Natural killer cell (primary cell): ENCODE data around the gene COL1A2. TPM values are rescaled to one million over a fixed set of nuclear protein-coding genes. Genes with fewer than 3 reads are reported as not detected.

Experiments
- ATAC-seq, 3 donors: fragments of 150-1000 bp in 2 of 3; fragments of 200-7000 bp in 1 of 3; cut with Tn5 transposase; 1 replicate in 1 of 3; 2 replicates in 2 of 3; pipeline ENCODE4 v1.10.0; 2021; ENCODE audit warnings: mild to moderate bottlenecking in 2 of 3, moderate library complexity in 2 of 3
- DNase-seq, 2 donors: peaks; one replicate each; pipeline versions ENCODE4 v3.0.0 to v3.0.0-alpha.2; 2013 to 2021; ENCODE audit warnings: mixed read lengths in 1 of 2
- H3K27ac ChIP-seq: one replicate; pipeline ENCODE4 v1.5.1; 2013; ENCODE audit warnings: mild to moderate bottlenecking, low read length
- H3K27me3 ChIP-seq: one replicate; pipeline ENCODE4 v1.6.1; 2013; ENCODE audit warnings: low read length; ENCODE audit not compliant: control insufficient read depth, insufficient read depth
- H3K36me3 ChIP-seq: one replicate; pipeline ENCODE4 v1.6.1; 2013; ENCODE audit warnings: low read length; ENCODE audit not compliant: control insufficient read depth, insufficient read depth
- H3K4me1 ChIP-seq: one replicate; pipeline ENCODE4 v1.6.1; 2013; ENCODE audit warnings: low read length; ENCODE audit not compliant: control insufficient read depth, insufficient read depth
- H3K4me3 ChIP-seq: one replicate; pipeline ENCODE4 v1.5.1; 2013; ENCODE audit warnings: low read length
- H3K9me3 ChIP-seq: one replicate; pipeline ENCODE4 v1.6.1; 2013; ENCODE audit warnings: low read length; ENCODE audit not compliant: control insufficient read depth, insufficient read depth
- H3K27ac Mint-ChIP-seq, 2 donors: one replicate each; pipeline ENCODE4 v1.8.0; 2022; ENCODE audit warnings: mild to moderate bottlenecking in 2 of 2, mixed read lengths in 2 of 2, moderate library complexity in 1 of 2
- H3K27me3 Mint-ChIP-seq, 2 donors: one replicate each; pipeline ENCODE4 v1.8.0; 2022; ENCODE audit warnings: low read depth in 2 of 2, mixed read lengths in 2 of 2
- H3K36me3 Mint-ChIP-seq: one replicate; pipeline ENCODE4 v1.8.0; 2022; ENCODE audit warnings: mixed read lengths
- H3K4me1 Mint-ChIP-seq, 2 donors: one replicate each; pipeline ENCODE4 v1.8.0; 2022; ENCODE audit warnings: mixed read lengths in 2 of 2
- H3K4me3 Mint-ChIP-seq: one replicate; pipeline ENCODE4 v1.8.0; 2022; ENCODE audit warnings: mild to moderate bottlenecking, moderate library complexity, mixed read lengths
- H3K9me3 Mint-ChIP-seq, 2 donors: one replicate each; pipeline ENCODE4 v1.8.0; 2022; ENCODE audit warnings: mixed read lengths in 2 of 2
- WGBS: methylation state at CpG from one replicate; pipeline ENCODE4 v1.1.7; 2013; ENCODE audit warnings: missing lambda C conversion rate; ENCODE audit not compliant: insufficient coverage; 5-methylcytosine and 5-hydroxymethylcytosine counted together
- intact Hi-C: fragments of 100-400 bp; cut with micrococcal nuclease; formaldehyde crosslinking; loops from one replicate; pipeline ENCODE4 v1.14.2; 2022
- total RNA-seq, 4 donors: library from RNA; stranded (reverse); fragments of 120-200 nt in 1 of 4; gene quantifications; one replicate each; pipeline versions ENCODE4 v1.2.3 to v1.2.4, GENCODE V29; 2013 to 2022
- TF ChIP-seq, protein P1 (sequence below): fragments of 200-600 bp; IDR thresholded peaks from one replicate; pipeline ENCODE4 v1.8.0; 2022; ENCODE audit warnings: antibody characterized with exemption

Gene COL1A2
- total RNA-seq, 3 donors from 2014 or later (not counting 1 experiment from before 2014, with no cell fraction given), result not detected

DNA sequence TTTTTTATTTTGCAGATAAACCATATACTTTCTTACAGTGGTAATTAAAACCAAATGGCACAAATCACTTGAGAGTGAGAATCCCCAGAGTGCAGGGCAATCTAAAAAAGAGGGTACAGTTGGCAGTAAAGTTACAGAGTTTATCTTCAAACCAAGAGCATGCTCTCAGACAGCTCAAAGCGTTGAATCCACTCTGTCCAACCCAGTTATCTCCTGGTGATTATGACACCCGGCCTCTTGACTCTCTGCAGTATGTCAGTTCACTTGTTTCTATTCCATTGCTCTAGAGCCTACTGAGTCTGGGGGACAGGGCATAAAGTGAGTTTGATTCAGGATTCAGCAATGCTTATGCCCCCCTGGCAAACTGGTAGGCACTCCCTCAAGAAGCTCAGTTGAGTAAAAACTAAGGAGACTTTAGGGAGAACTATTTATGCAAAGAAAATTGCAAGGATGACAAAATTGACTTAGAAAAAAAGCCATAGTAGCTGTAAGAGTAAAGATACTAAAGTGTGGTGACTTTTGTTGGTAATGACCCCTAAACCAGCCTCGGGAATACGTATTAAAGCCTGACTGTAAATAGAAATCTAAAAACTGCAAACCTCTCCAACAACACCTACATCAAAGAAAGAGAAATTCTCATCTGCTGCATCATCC is 55.5 kb downstream of the COL1A2 start:
- intact Hi-C loops, result no loop called here
- H3K9me3 Mint-ChIP-seq, result no peaks in the 10 kb centered on the region

DNA sequence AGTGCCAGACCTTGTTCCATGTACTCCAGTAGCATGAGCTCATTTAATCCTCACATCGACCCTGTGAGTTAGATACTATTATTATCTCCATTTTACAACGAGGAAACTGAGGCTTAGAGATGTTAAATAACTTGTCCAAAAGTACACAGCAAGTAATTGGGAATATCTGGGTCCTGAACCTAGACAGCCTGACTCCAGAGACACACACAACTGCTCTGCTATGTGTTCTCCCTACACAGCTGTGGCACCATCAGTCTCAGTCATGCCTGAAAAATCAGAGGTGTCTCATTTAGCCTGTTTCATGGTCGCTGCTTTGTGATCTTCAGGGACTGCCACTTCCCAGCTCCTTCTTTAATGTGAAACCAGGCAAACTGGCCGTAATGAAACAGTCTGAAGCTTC is 56.5 kb downstream of the COL1A2 start:
- Mint-ChIP-seq H3K9me3 (no peaks in the 10 kb centered on the region), H3K27me3 (peaks cover 0 to 2% of the 10 kb centered on the region in 2 donors), H3K27ac (no peak overlapping the region), H3K36me3 (no peaks in the 10 kb centered on the region), H3K4me3 (no peak overlapping the region), H3K4me1 (no peaks in the 10 kb centered on the region)
- no peak for DNase-seq
- intact Hi-C loops, result no loop called here
- WGBS, result 62% methylated on average over 3 of the region's 4 CpGs
- Histone ChIP-seq H3K36me3 (no peaks in the 10 kb centered on the region), H3K4me1 (no peaks in the 10 kb centered on the region), H3K27ac (no peak overlapping the region), H3K4me3 (no peak overlapping the region), H3K27me3 (peaks cover 2% of the 10 kb centered on the region), H3K9me3 (no peaks in the 10 kb centered on the region)
- no peak for ATAC-seq
- TF ChIP-seq, protein P1, sequence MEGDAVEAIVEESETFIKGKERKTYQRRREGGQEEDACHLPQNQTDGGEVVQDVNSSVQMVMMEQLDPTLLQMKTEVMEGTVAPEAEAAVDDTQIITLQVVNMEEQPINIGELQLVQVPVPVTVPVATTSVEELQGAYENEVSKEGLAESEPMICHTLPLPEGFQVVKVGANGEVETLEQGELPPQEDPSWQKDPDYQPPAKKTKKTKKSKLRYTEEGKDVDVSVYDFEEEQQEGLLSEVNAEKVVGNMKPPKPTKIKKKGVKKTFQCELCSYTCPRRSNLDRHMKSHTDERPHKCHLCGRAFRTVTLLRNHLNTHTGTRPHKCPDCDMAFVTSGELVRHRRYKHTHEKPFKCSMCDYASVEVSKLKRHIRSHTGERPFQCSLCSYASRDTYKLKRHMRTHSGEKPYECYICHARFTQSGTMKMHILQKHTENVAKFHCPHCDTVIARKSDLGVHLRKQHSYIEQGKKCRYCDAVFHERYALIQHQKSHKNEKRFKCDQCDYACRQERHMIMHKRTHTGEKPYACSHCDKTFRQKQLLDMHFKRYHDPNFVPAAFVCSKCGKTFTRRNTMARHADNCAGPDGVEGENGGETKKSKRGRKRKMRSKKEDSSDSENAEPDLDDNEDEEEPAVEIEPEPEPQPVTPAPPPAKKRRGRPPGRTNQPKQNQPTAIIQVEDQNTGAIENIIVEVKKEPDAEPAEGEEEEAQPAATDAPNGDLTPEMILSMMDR, result no peak

More for the DNA sequence above, 55.5 kb downstream of the COL1A2 start:
- Histone ChIP-seq H3K4me3 (no peak overlapping the region), H3K9me3 (no peaks in the 10 kb centered on the region), H3K27ac (no peak overlapping the region), H3K27me3 (peaks cover 2% of the 10 kb centered on the region), H3K4me1 (no peaks in the 10 kb centered on the region), H3K36me3 (no peaks in the 10 kb centered on the region)
- Mint-ChIP-seq H3K27me3 (peaks cover 0 to 6% of the 10 kb centered on the region in 2 donors), H3K4me3 (no peak overlapping the region), H3K36me3 (no peaks in the 10 kb centered on the region), H3K4me1 (no peaks in the 10 kb centered on the region), H3K27ac (no peak overlapping the region)
- ATAC-seq (no peak), DNase-seq (no peak)
- TF ChIP-seq, protein P1, result no peak
- 88% methylated on average over 4 of the region's 4 CpGs for WGBS

DNA sequence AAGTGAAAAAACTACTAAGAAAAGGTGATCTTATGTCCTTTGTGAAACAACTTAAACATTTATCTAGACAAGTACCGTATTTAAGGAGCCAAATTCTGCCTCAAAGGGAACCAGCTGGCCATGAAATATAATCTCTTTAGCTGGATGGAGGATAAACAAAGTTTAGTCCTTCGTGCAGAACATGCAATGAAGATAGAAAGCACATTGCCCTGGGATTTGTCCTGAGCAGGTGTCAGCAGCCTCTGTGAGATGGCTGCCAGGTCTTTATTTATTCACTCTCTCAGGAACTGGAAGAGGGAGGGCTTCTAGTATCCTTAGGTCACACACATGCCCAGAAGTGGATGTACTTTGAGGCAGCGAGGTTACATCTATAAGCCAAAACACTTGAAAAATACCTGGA is 57.5 kb downstream of the COL1A2 start:
- Histone ChIP-seq H3K27ac (no peak overlapping the region), H3K4me1 (no peaks in the 10 kb centered on the region), H3K4me3 (no peak overlapping the region), H3K9me3 (no peaks in the 10 kb centered on the region), H3K36me3 (no peaks in the 10 kb centered on the region), H3K27me3 (no peaks in the 10 kb centered on the region)
- peaks cover 0 to 2% of the 10 kb centered on the region in 2 donors for H3K27me3 Mint-ChIP-seq
- H3K36me3 Mint-ChIP-seq, result no peaks in the 10 kb centered on the region
- no peaks in the 10 kb centered on the region for H3K9me3 Mint-ChIP-seq
- H3K4me3 Mint-ChIP-seq, result no peak overlapping the region
- intact Hi-C loops, result no loop called here
- no peaks in the 10 kb centered on the region for H3K4me1 Mint-ChIP-seq
- TF ChIP-seq, protein P1, result no peak
- no peak overlapping the region for H3K27ac Mint-ChIP-seq
- DNase-seq, result no peak
- no peak for ATAC-seq
- 80% methylated on average over 3 of the region's 3 CpGs for WGBS

DNA sequence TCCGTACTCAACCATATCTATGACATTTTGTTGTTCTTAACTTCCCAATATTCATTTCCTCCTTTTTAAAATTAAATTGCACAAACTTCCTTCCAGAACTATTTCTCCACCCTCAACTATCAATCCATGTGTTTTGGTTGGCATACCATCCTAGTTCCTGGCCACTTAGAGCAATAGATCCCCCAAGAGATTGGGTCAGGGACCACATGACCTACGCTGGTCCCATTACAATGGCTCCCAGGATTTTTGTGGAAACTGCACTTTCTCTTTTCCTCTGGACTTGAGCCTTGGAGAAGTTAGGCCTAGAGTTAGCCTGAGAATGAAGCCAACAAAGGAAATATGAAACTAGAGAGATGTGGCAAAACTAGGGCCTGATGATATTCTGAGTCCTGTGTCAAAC is 59.2 kb downstream of the COL1A2 start:
- DNase-seq (no peak), ATAC-seq (no peak)
- 93% methylated on average over 2 of the region's 2 CpGs for WGBS
- Histone ChIP-seq H3K4me1 (no peaks in the 10 kb centered on the region), H3K27me3 (no peaks in the 10 kb centered on the region), H3K27ac (no peak overlapping the region), H3K9me3 (no peaks in the 10 kb centered on the region), H3K36me3 (no peaks in the 10 kb centered on the region), H3K4me3 (no peak overlapping the region)
- peaks cover 0 to 2% of the 10 kb centered on the region in 2 donors for H3K27me3 Mint-ChIP-seq
- no peaks in the 10 kb centered on the region for H3K4me1 Mint-ChIP-seq
- no peak overlapping the region for H3K27ac Mint-ChIP-seq
- intact Hi-C loops, result no loop called here
- H3K4me3 Mint-ChIP-seq, result no peak overlapping the region
- TF ChIP-seq, protein P1, result no peak
- H3K9me3 Mint-ChIP-seq, result no peaks in the 10 kb centered on the region
- no peaks in the 10 kb centered on the region for H3K36me3 Mint-ChIP-seq
